Vagina (tissue), 2 donors: ENCODE measurements around the gene SELP.

Experiments used
- CTCF ChIP-seq, 3 experiments: fragments of 450-650 bp in 2 of 3; fragments of 200-600 bp in 1 of 3; sonication (generic) in 1 of 3; IDR thresholded peaks; one replicate each; pipeline ENCODE4 v1.5.1; 2017 to 2019; ENCODE audit warnings: antibody characterized with exemption in 3 of 3, mild to moderate bottlenecking in 2 of 3, moderate library complexity in 2 of 3
- POLR2AphosphoS5 ChIP-seq, 2 donors: sonication (generic); formaldehyde crosslinking; IDR thresholded peaks; one replicate each; pipeline ENCODE4 v1.9.0; 2017; ENCODE audit warnings: antibody characterized with exemption in 2 of 2, mild to moderate bottlenecking in 2 of 2, low read depth in 1 of 2; ENCODE audit not compliant: insufficient read depth in 1 of 2

- TF ChIP-seq CTCF (IDR thresholded peaks at IDR 0.05) (no peak), POLR2AphosphoS5 (IDR thresholded peaks at IDR 0.05; ENCODE audit: insufficient read depth in 1 of 2, low read depth in 1 of 2) (no peak)
These were observed 40.9 kb upstream of the SELP start for GRCh38 chr1:169670836-169671235.
